GM12878 (cell line): Measurements from ENCODE around the gene TLE2.

ENCODE experiments used
- EGR1 ChIP-seq, 2 experiments: IDR thresholded peaks; 1 replicate in 1 of 2; 2 replicates in 1 of 2; pipeline ENCODE4 v1.6.1; 2011 to 2012; ENCODE audit warnings: low read depth in 2 of 2, low read length in 2 of 2, borderline replicate concordance in 1 of 2, mild to moderate bottlenecking in 1 of 2, moderate library complexity in 1 of 2
- ESRRA ChIP-seq: IDR thresholded peaks from 2 replicates; pipeline ENCODE4 v1.6.1; 2012; ENCODE audit warnings: mild to moderate bottlenecking, low read length, improper control_type of control experiment
- EZH2 ChIP-seq: IDR thresholded peaks from 2 replicates; pipeline ENCODE4 v1.6.1; 2012; ENCODE audit warnings: low read depth, mild to moderate bottlenecking, control low read depth, inconsistent platforms, low read length, borderline replicate concordance; ENCODE audit not compliant: control insufficient read depth
- MYC ChIP-seq: IDR thresholded peaks from 2 replicates; pipeline ENCODE4 v1.6.1; 2011; ENCODE audit warnings: mild to moderate bottlenecking, low read length, moderate library complexity, inconsistent platforms; ENCODE audit not compliant: insufficient read depth, insufficient replicate concordance, insufficient read length, severe bottlenecking
- NFYB ChIP-seq: IDR thresholded peaks from 2 replicates; pipeline ENCODE4 v1.6.1; 2011; ENCODE audit warnings: low read depth, mild to moderate bottlenecking, low read length, improper control_type of control experiment, moderate library complexity; ENCODE audit not compliant: insufficient read depth
- RAD21 ChIP-seq: IDR thresholded peaks from 2 replicates; pipeline ENCODE4 v1.6.1; 2011; ENCODE audit warnings: mild to moderate bottlenecking, low read depth, low read length, moderate library complexity; ENCODE audit not compliant: insufficient read depth
- TCF7 ChIP-seq: IDR thresholded peaks from 2 replicates; pipeline ENCODE4 v1.6.1; 2014; ENCODE audit warnings: antibody characterized with exemption, borderline replicate concordance
- YY1 ChIP-seq: IDR thresholded peaks from 2 replicates; pipeline ENCODE4 v1.6.1; 2011; ENCODE audit warnings: low read depth, mild to moderate bottlenecking, low read length
- TF ChIP-seq, protein P1 (sequence below): IDR thresholded peaks from 2 replicates; pipeline ENCODE4 v1.6.1; 2012; ENCODE audit warnings: low read depth, low read length, improper control_type of control experiment

DNA sequence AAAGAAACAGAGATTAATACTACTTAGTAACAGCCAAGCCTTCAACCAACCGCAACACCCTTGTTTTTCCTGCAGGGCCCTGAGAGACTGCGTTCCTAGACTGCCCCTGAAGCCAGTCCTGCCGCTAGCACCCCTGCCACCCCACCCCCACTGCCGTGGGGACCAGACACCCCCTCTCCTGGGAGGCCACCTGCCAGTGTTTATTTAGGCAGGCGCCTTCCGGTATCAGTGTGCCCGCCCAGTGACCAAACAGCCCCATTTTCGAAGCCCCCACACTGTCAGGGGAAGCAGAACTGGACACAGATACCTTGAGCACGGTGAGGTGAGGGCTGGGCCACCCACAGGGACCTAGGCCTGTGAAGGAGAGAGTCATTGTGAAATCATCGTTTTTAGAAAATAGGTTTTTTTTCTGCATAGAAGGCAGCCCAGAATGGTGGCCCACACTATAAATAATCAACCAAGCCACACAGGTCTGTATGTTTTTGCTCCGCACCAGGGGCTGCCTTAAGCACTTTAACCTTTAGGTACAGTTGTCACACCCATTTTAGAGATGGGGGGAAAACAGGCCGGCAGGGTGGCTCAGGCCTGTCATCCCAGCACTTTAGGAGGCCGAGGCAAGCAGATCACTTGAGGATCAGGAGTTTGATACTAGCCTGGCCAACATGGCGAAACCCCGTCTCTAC is 36.7 kb upstream of the TLE2 start:
- TF ChIP-seq, protein P1, sequence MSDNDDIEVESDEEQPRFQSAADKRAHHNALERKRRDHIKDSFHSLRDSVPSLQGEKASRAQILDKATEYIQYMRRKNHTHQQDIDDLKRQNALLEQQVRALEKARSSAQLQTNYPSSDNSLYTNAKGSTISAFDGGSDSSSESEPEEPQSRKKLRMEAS = peak; percentile 42; the same call in 1 of the 2 replicates
- TF ChIP-seq NFYB (no peak), TCF7 (no peak), YY1 (no peak), RAD21 (no peak), EZH2 (no peak), MYC (no peak), EGR1 (IDR thresholded peaks at IDR 0.05; ENCODE audit: borderline replicate concordance in 1 of 2, low read depth in 2 of 2, low read length in 2 of 2) (peak in 1 of 2 experiments; percentile 40; a peak in 1 of 3 replicates), ESRRA (no peak)
